Stimulated activated CD4-positive, alpha-beta T cell treated with anti-CD3 and anti-CD28 coated beads, TNF-alpha, amount 100 ng/mL, for 1 hour (primary cell): ENCODE results near the gene PDLIM3.
"Not testable (repeated sequence)": the region's sequence is repeated elsewhere in the genome, so short reads cannot be mapped to it uniquely, and the experiment has no call there.

Experiments used
- DNase-seq, 3 donors: peaks; one replicate each; pipeline ENCODE4 v3.0.0-alpha.2; 2020; ENCODE audit warnings: low read depth in 3 of 3, low spot score in 1 of 3

PDLIM3 gene

GRCh38 chr4:185522451-185522850, 12.9 kb downstream of the PDLIM3 start:
- no peak for DNase-seq

GRCh38 chr4:185520119-185520518, 15.2 kb downstream of the PDLIM3 start:
- DNase-seq, result no peak

GRCh38 chr4:185518494-185518893, 16.8 kb downstream of the PDLIM3 start:
- DNase-seq, result no peak

- no peak for DNase-seq
Measured at GRCh38 chr4:185518069-185518468, 17.2 kb downstream of the PDLIM3 start.

DNA sequence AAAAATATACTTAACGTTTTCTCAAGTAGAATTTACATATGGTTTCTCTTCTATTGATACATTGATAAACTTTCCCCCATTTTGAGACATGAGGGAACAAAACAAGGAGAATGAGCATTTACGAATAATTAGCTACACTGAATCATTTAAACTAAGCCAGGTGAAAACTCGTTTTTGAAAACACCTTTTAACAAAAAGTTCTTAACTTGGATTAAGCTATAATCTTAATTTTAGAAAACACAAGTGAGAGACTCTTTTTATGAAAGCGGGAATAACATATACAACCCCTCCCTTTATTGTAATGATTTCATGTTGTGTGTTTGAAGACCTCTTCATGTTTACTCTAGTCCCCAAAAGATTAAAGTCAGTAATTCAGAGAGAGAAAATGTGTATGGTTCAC, 20.1 kb downstream of the PDLIM3 start:
- no peak for DNase-seq

- no peak for DNase-seq
Measured at GRCh38 chr4:185514182-185514697, 21.1 kb downstream of the PDLIM3 start.

- no peak for DNase-seq
Measured at GRCh38 chr4:185513489-185514181, 21.7 kb downstream of the PDLIM3 start.

DNA sequence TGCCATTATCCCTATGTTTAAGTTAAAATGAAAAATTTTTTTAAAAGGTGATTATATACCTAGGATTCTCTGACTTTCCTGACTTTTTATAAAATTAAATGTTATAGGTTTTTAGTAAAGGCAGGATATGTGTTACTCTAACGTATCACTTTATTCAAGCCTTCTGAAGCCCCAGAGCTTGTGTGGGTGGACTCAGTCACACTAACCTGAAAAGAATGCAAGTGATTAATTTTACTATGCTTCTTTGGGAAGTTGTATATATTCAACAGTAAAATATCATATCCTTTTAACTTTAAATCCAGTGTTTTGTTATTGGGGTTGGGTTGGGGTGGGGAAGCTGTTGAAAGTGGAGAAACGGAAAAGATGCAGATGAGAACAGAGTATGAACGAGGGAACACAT, 22.8 kb downstream of the PDLIM3 start:
- no peak for DNase-seq

GRCh38 chr4:185511243-185511642, 24.1 kb downstream of the PDLIM3 start:
- not testable (repeated sequence) for DNase-seq

DNA sequence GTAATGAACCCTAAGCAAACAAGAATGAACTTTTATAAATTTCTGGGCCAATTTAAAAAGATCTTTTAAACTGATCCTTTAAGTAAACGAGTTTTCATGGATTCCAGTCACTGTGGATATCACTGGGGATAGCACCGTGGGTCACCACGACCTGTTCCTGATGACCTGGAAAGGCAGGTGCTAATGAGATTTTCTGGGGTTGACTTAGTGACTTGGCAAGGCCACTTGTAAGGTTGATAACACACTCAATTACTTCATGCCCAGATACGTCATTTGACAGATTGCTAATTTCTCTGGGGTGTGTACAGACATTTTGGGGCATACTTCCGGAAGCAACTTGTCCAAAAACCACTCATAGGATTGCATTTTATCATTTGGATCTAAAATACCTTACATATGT, 24.5 kb downstream of the PDLIM3 start:
- DNase-seq, result no peak

DNA sequence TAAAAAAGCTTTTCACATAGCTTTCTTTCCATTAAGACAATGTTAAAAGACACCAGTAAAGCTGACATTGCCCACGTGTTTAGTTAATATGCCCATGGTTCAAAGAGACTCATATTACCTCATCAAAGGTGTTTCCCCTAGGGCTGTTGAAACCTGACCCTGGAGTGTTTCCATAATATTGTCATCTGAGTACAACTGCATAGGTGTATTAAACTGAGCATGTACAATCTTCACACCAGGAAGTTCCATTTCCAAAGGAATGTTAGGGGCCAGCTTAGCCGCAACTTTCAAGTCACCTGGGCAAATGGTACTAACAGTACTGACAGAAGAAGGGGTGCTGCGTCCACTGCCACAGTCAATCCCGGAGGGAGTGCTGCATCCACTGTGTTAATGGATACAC, 27.1 kb downstream of the PDLIM3 start:
- no peak for DNase-seq

- DNase-seq, result no peak
Measured at GRCh38 chr4:185506422-185506821, 28.9 kb downstream of the PDLIM3 start.

- DNase-seq, result no peak
Measured at GRCh38 chr4:185504098-185505047, 30.9 kb downstream of the PDLIM3 start.

DNA sequence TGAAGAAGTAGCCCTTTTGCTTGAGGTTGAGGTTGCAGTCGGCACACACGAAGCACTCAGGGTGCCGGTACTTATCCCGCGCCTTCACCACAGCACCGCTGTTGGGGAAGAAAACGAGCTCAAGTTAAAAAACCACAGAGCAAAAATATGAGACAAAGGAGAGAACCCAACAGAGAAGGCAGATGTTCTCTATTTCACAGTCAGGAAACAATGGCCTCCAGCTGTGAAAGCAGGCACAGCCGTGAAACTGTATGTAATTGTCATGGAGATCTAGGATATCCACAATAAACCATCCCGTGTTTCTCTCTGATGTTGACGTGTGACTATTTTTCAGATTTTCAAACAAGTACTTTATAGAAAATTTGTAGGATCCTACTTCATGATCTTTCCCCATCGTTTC, 32.9 kb downstream of the PDLIM3 start:
- no peak for DNase-seq

GRCh38 chr4:185500576-185500975, 34.7 kb downstream of the PDLIM3 start:
- no peak for DNase-seq

- DNase-seq, result no peak
Measured at GRCh38 chr4:185500035-185500434, 35.3 kb downstream of the PDLIM3 start.

DNA sequence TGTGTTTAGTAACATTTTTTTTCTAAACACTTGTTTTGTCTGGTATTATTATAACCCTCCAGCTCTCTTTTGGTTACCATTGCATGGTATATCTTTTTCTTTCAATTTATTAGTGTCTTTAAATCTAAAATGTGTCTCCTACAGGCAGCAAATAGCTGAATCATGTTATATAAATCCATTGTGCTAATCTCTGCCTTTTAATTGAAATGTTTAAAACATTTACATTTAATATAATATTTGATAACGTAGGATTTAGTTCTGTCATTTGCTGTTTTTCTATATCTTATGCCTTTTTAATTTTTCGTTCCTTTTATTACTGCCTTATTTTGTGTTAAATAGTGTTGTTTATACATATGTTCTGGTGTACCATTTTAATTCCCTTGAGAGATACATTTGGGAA, 46.7 kb downstream of the PDLIM3 start:
- DNase-seq, result no peak

- no peak for DNase-seq
Measured at GRCh38 chr4:185481401-185481800, 53.9 kb downstream of the PDLIM3 start.

GRCh38 chr4:185480016-185480732, 55.1 kb downstream of the PDLIM3 start:
- no peak for DNase-seq

DNA sequence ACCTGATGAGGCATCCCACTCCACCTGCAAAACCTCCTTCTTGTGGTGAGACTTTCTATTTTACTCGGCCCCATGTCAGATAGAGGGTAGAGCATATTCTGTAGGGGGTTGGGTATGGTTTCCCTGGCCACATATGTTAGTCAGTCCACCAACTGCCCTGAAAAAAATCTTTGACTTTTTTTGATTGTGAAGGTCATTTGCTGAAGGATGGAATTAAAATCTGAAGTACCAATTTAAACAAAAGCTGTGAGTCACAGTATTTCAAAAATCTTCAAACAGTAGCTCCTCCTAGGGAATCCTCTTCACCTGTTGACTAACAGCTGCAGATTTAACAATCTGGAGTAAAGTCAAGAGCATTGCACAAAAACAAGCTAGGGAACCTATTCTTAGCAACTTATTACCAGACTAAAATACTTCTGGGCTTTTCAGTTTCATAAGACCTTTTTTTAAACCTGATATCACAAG, 55.8 kb downstream of the PDLIM3 start:
- DNase-seq, result no peak

- no peak for DNase-seq
Measured at GRCh38 chr4:185473247-185473646, 62.1 kb downstream of the PDLIM3 start.
